Suprapubic skin (tissue), 3 donors: Measurements from ENCODE around the gene CACNA2D3.

Source experiments
- EP300 ChIP-seq: sonication (generic); formaldehyde crosslinking; IDR thresholded peaks from one replicate; pipeline ENCODE4 v1.6.1; 2017; ENCODE audit warnings: antibody characterized with exemption
- TF ChIP-seq, protein P1 (sequence below), 2 donors: fragments of 200-600 bp in 1 of 2; fragments of 450-650 bp in 1 of 2; sonication (generic) in 1 of 2; IDR thresholded peaks; one replicate each; pipeline ENCODE4 v1.5.1; 2016 to 2019; ENCODE audit warnings: antibody characterized with exemption in 2 of 2, mild to moderate bottlenecking in 1 of 2, moderate library complexity in 1 of 2

DNA sequence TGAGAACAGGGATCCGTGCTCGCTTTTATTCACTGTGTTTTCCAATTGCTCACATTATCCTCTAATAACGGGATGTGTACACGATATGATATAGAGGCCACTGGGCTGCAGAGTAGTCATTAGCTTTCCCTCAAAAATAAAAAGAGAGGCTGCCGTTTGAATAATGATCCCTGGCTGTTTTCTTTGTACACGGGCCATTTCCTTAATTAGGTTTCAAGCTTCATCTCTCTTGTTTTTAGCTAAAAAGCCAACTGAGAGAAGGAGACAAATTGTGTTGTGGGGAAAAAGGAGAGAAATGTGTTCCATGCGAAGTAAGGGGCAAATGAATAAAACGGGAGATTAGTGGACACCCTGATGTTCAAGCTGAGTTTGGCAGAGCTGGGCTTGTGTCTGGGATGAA, 174.2 kb downstream of the CACNA2D3 start:
- no peak for TF ChIP-seq EP300
- TF ChIP-seq, protein P1, sequence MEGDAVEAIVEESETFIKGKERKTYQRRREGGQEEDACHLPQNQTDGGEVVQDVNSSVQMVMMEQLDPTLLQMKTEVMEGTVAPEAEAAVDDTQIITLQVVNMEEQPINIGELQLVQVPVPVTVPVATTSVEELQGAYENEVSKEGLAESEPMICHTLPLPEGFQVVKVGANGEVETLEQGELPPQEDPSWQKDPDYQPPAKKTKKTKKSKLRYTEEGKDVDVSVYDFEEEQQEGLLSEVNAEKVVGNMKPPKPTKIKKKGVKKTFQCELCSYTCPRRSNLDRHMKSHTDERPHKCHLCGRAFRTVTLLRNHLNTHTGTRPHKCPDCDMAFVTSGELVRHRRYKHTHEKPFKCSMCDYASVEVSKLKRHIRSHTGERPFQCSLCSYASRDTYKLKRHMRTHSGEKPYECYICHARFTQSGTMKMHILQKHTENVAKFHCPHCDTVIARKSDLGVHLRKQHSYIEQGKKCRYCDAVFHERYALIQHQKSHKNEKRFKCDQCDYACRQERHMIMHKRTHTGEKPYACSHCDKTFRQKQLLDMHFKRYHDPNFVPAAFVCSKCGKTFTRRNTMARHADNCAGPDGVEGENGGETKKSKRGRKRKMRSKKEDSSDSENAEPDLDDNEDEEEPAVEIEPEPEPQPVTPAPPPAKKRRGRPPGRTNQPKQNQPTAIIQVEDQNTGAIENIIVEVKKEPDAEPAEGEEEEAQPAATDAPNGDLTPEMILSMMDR (IDR thresholded peaks at IDR 0.05), result no peak
